ENCODE results near the gene RTKN.

DNA sequence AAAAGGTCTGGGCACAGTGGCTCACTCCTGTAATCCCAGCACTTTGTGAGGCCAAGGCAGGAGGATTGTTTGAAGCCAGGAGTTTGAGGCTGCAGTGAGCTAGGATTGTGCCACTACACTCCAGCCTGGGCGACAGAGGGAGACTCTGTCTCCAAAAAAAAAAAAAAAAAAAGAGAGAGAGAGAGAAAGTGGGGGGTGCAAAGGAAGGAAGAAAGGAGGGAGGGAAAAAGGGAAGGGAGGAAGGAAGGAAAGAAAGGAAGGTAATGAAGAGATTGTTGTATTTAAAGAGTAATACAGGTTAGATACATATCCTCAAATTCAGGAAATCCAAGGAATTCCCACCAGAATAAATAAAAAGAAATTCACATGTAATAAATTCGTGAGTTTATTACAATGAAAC lies 39.8 kb downstream of the RTKN start:
- TF ChIP-seq TAF1 (conservative IDR thresholded peaks at IDR 0.05) (no peak), HNF4A (conservative IDR thresholded peaks at IDR 0.05) (no peak), JUND (IDR thresholded peaks at IDR 0.05) (no peak), RAD21 (IDR thresholded peaks at IDR 0.05) (no peak), YY1 (IDR thresholded peaks at IDR 0.05) (no peak)
- TF ChIP-seq, protein P1, sequence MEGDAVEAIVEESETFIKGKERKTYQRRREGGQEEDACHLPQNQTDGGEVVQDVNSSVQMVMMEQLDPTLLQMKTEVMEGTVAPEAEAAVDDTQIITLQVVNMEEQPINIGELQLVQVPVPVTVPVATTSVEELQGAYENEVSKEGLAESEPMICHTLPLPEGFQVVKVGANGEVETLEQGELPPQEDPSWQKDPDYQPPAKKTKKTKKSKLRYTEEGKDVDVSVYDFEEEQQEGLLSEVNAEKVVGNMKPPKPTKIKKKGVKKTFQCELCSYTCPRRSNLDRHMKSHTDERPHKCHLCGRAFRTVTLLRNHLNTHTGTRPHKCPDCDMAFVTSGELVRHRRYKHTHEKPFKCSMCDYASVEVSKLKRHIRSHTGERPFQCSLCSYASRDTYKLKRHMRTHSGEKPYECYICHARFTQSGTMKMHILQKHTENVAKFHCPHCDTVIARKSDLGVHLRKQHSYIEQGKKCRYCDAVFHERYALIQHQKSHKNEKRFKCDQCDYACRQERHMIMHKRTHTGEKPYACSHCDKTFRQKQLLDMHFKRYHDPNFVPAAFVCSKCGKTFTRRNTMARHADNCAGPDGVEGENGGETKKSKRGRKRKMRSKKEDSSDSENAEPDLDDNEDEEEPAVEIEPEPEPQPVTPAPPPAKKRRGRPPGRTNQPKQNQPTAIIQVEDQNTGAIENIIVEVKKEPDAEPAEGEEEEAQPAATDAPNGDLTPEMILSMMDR (IDR thresholded peaks at IDR 0.05; ENCODE audit: low read depth, low read length, missing input control), result no peak
- TF ChIP-seq, protein P2, sequence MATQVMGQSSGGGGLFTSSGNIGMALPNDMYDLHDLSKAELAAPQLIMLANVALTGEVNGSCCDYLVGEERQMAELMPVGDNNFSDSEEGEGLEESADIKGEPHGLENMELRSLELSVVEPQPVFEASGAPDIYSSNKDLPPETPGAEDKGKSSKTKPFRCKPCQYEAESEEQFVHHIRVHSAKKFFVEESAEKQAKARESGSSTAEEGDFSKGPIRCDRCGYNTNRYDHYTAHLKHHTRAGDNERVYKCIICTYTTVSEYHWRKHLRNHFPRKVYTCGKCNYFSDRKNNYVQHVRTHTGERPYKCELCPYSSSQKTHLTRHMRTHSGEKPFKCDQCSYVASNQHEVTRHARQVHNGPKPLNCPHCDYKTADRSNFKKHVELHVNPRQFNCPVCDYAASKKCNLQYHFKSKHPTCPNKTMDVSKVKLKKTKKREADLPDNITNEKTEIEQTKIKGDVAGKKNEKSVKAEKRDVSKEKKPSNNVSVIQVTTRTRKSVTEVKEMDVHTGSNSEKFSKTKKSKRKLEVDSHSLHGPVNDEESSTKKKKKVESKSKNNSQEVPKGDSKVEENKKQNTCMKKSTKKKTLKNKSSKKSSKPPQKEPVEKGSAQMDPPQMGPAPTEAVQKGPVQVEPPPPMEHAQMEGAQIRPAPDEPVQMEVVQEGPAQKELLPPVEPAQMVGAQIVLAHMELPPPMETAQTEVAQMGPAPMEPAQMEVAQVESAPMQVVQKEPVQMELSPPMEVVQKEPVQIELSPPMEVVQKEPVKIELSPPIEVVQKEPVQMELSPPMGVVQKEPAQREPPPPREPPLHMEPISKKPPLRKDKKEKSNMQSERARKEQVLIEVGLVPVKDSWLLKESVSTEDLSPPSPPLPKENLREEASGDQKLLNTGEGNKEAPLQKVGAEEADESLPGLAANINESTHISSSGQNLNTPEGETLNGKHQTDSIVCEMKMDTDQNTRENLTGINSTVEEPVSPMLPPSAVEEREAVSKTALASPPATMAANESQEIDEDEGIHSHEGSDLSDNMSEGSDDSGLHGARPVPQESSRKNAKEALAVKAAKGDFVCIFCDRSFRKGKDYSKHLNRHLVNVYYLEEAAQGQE (IDR thresholded peaks at IDR 0.05), result no peak

Data from liver (tissue), 3 donors.